Psoas muscle (tissue), 8 donors: ENCODE measurements around the gene TRIM29. TPM values are rescaled to one million over a fixed set of nuclear protein-coding genes. Genes with fewer than 3 reads are reported as not detected.
A peak's percentile ranks its signal among the peaks of the same experiment; 100 is the strongest.

ENCODE experiments used
- ATAC-seq, 4 donors: fragments of 200-7000 bp; cut with Tn5 transposase; one replicate each; pipeline ENCODE4 v1.9.1; 2020; ENCODE audit warnings: moderate library complexity in 3 of 4, mild to moderate bottlenecking in 2 of 4
- DNase-seq, 2 donors: peaks; one replicate each; pipeline ENCODE4 v3.0.0-alpha.2; 2020
- H3K27ac ChIP-seq: fragments of 200-600 bp; one replicate; pipeline ENCODE4 v1.8.0; 2022
- H3K27me3 ChIP-seq, 3 donors: fragments of 200-600 bp in 1 of 3; one replicate each; pipeline versions ENCODE4 v1.6.1 to v1.8.0; 2013 to 2022; ENCODE audit warnings: low read length in 2 of 3, mild to moderate bottlenecking in 2 of 3, moderate library complexity in 1 of 3; ENCODE audit not compliant: insufficient read depth in 3 of 3
- H3K36me3 ChIP-seq, 2 donors: fragments of 200-600 bp in 1 of 2; one replicate each; pipeline versions ENCODE4 v1.6.1 to v1.8.0; 2013 to 2022; ENCODE audit warnings: low read depth in 1 of 2, mild to moderate bottlenecking in 1 of 2, moderate library complexity in 1 of 2; ENCODE audit not compliant: insufficient read depth in 1 of 2
- H3K4me1 ChIP-seq: fragments of 200-600 bp; one replicate; pipeline ENCODE4 v1.8.0; 2022
- H3K4me3 ChIP-seq: fragments of 200-600 bp; one replicate; pipeline ENCODE4 v1.8.0; 2022; ENCODE audit warnings: mild to moderate bottlenecking
- H3K9me3 ChIP-seq: fragments of 200-600 bp; one replicate; pipeline ENCODE4 v1.8.0; 2022
- CTCF ChIP-seq: fragments of 200-600 bp; IDR thresholded peaks from one replicate; pipeline ENCODE4 v1.8.0; 2022; ENCODE audit warnings: antibody characterized with exemption
- WGBS, 3 donors: extraction: QIAGEN DNeasy Blood & Tissue Kit; methylation state at CpG; one replicate each; pipeline versions ENCODE4 v1.1.6 to v1.1.7; 2013; 5-methylcytosine and 5-hydroxymethylcytosine counted together
- intact Hi-C, 2 donors: fragments of 100-400 bp; cut with DNase I; formaldehyde crosslinking; loops; one replicate each; pipeline versions ENCODE4 v1.11.0 to v1.14.2; 2022
- polyA plus RNA-seq, 3 donors: library from polyadenylated mRNA; stranded (reverse); fragments of 200-250 nt; gene quantifications; one replicate each; pipeline ENCODE4 v1.2.3, GENCODE V29; 2013
- total RNA-seq, 4 donors: library from RNA; stranded (reverse); fragmentation: NEBNext Ultra II Directional in 2 of 4; extraction: Animal tissue kit (Norgen Biotek cat#: 25700) in 2 of 4; gene quantifications; one replicate each; pipeline versions ENCODE4 v1.2.1 to v1.2.4, GENCODE V29; 2021 to 2023
- donor health status: healthy with polysubstance abuse.
- donor health status: DM: no; HTN: no; CAD: no; lungs with moderate emphysema.
- donor health status: Bipolar disorder and iron deficiency.
- donor health status: healthy.
- donor health status: DM: yes; HTN: yes; CAD: no.
- donor health status: DM: no; HTN: no; CAD: no.
- donor health status: DM: no; HTN: no; CAD: no.
- donor health status: DM: yes; HTN: yes; CAD: no.

TRIM29 gene
- total and polyA plus RNA-seq, 7 donors = 0.09 to 0.91 (median 0.37) TPM; not detected in 2

- DNase-seq = no peak
- Histone ChIP-seq H3K9me3 (no peaks in the 10 kb centered on the region), H3K4me1 (no peaks in the 10 kb centered on the region), H3K27me3 (peaks cover 0 to 2% (median 0%) of the 10 kb centered on the region in 3 donors), H3K36me3 (no peaks in the 10 kb centered on the region), H3K4me3 (no peak overlapping the region), H3K27ac (no peak overlapping the region)
- 25 to 43% (median 37%) methylated on average over 6 of the region's 6 CpGs for WGBS, 3 donors
- no peak for TF ChIP-seq CTCF
- intact Hi-C loops = no loop called here
- ATAC-seq = no peak
Measured at GRCh38 chr11:120089036-120090001, 48.6 kb downstream of the TRIM29 start.

GRCh38 chr11:120088056-120088455 is 49.9 kb downstream of the TRIM29 start:
- no peaks in the 10 kb centered on the region for H3K9me3 ChIP-seq
- intact Hi-C loops = no loop called here
- ATAC-seq = no peak
- DNase-seq = no peak
- H3K4me3 ChIP-seq = no peak overlapping the region
- WGBS, 3 donors = 89 to 95% (median 94%) methylated on average over 2 of the region's 2 CpGs
- H3K27me3 ChIP-seq = peaks cover 0 to 2% (median 0%) of the 10 kb centered on the region in 3 donors
- no peak overlapping the region for H3K27ac ChIP-seq
- TF ChIP-seq CTCF = no peak
- no peaks in the 10 kb centered on the region for H3K4me1 ChIP-seq
- H3K36me3 ChIP-seq = no peaks in the 10 kb centered on the region

GRCh38 chr11:120086651-120087050 is 51.3 kb downstream of the TRIM29 start:
- Histone ChIP-seq H3K27ac (no peak overlapping the region), H3K27me3 (peaks cover 0 to 2% (median 0%) of the 10 kb centered on the region in 3 donors), H3K4me1 (no peaks in the 10 kb centered on the region), H3K4me3 (no peak overlapping the region), H3K9me3 (no peaks in the 10 kb centered on the region), H3K36me3 (no peaks in the 10 kb centered on the region)
- TF ChIP-seq CTCF = no peak
- intact Hi-C loops = no loop called here
- DNase-seq (no peak), ATAC-seq (no peak)
- 61 to 75% (median 66%) methylated on average over 9 of the region's 9 CpGs for whole genome bisulfite sequencing, 3 donors

GRCh38 chr11:120079750-120080610 is 57.9 kb downstream of the TRIM29 start:
- no peaks in the 10 kb centered on the region for H3K4me1 ChIP-seq
- ATAC-seq = no peak
- peak; percentile 48 for TF ChIP-seq CTCF
- H3K9me3 ChIP-seq = no peaks in the 10 kb centered on the region
- H3K27ac ChIP-seq = no peak overlapping the region
- DNase-seq = no peak
- H3K4me3 ChIP-seq = no peak overlapping the region
- H3K36me3 ChIP-seq = no peaks in the 10 kb centered on the region
- intact Hi-C loops = loop anchor here in 1 of 2 donors (5.0 kb wide), 1 partner anchor 1217 kb away; no protein-coding TSS in a partner anchor
- H3K27me3 ChIP-seq = peaks cover 0 to 9% (median 0%) of the 10 kb centered on the region in 3 donors
- WGBS, 3 donors = 40 to 45% (median 42%) methylated on average over 18 of the region's 18 CpGs
